Activated naive CD8-positive, alpha-beta T cell treated with anti-CD3 and anti-CD28 coated beads, Interleukin-2, amount 10 ng/mL, durations not matched to agents 7 days and 5 days (primary cell): Measurements from ENCODE around the gene FAM222A. TPM values are rescaled to one million over a fixed set of nuclear protein-coding genes. Genes with fewer than 3 reads are reported as not detected.

Source experiments
- ATAC-seq: fragments of 150-1000 bp; cut with Tn5 transposase; one replicate; pipeline ENCODE4 v1.10.0; 2021; ENCODE audit warnings: low read depth, moderate library complexity
- POLR2A ChIA-PET: fragments of 350-600 bp; sonication (Branson Sonifier 250); formaldehyde crosslinking; loops from one replicate; lab custom pipeline; 2021; ENCODE audit warnings: antibody characterized with exemption; lab: Charles Lee
- DNase-seq: peaks from one replicate; pipeline ENCODE4 v3.0.0; 2021
- H3K27ac Mint-ChIP-seq: one replicate; pipeline ENCODE4 v1.8.0; 2022; ENCODE audit warnings: mild to moderate bottlenecking, mixed read lengths
- H3K27me3 Mint-ChIP-seq: one replicate; pipeline ENCODE4 v1.8.0; 2022; ENCODE audit warnings: mild to moderate bottlenecking, moderate library complexity, mixed read lengths
- H3K36me3 Mint-ChIP-seq: one replicate; pipeline ENCODE4 v1.8.0; 2021; ENCODE audit warnings: mild to moderate bottlenecking, mixed read lengths
- H3K4me1 Mint-ChIP-seq: one replicate; pipeline ENCODE4 v1.8.0; 2021; ENCODE audit warnings: mixed read lengths
- H3K4me3 Mint-ChIP-seq: one replicate; pipeline ENCODE4 v1.8.0; 2022; ENCODE audit warnings: mild to moderate bottlenecking, moderate library complexity, mixed read lengths
- H3K9me3 Mint-ChIP-seq: one replicate; pipeline ENCODE4 v1.8.0; 2021; ENCODE audit warnings: mixed read lengths
- total RNA-seq, 2 experiments: library from RNA; stranded (reverse); gene quantifications; one replicate each; pipeline ENCODE4 v1.2.3, GENCODE V29; 2021

The FAM222A gene
- total RNA-seq, 2 experiments from 2014 or later: 0.96 to 1.1 TPM

GRCh38 chr12:109786799-109787198, 73.2 kb downstream of the FAM222A start:
- Mint-ChIP-seq H3K4me3 (no peak overlapping the region), H3K27ac (no peak overlapping the region), H3K27me3 (no peaks in the 10 kb centered on the region), H3K36me3 (no peaks in the 10 kb centered on the region), H3K4me1 (no peaks in the 10 kb centered on the region), H3K9me3 (no peaks in the 10 kb centered on the region)
- POLR2A ChIA-PET: no interaction called here
- no peak for DNase-seq
- no peak for ATAC-seq

GRCh38 chr12:109789526-109790048, 76.0 kb downstream of the FAM222A start:
- ATAC-seq: no peak
- no peak overlapping the region for H3K27ac Mint-ChIP-seq
- no peaks in the 10 kb centered on the region for H3K4me1 Mint-ChIP-seq
- H3K36me3 Mint-ChIP-seq: no peaks in the 10 kb centered on the region
- H3K27me3 Mint-ChIP-seq: peaks cover 2% of the 10 kb centered on the region
- no peak overlapping the region for H3K4me3 Mint-ChIP-seq
- no peak for DNase-seq
- H3K9me3 Mint-ChIP-seq: no peaks in the 10 kb centered on the region
- POLR2A ChIA-PET: no interaction called here

- Mint-ChIP-seq H3K9me3 (no peaks in the 10 kb centered on the region), H3K27me3 (peaks cover 2% of the 10 kb centered on the region), H3K4me3 (no peak overlapping the region), H3K27ac (no peak overlapping the region), H3K36me3 (no peaks in the 10 kb centered on the region), H3K4me1 (no peaks in the 10 kb centered on the region)
- POLR2A ChIA-PET: no interaction called here
- ATAC-seq (no peak), DNase-seq (no peak)
Observed at GRCh38 chr12:109792992-109793391, 79.4 kb downstream of the FAM222A start.

GRCh38 chr12:109793411-109793810, 79.8 kb downstream of the FAM222A start:
- Mint-ChIP-seq H3K27ac (no peak overlapping the region), H3K4me3 (no peak overlapping the region), H3K36me3 (no peaks in the 10 kb centered on the region), H3K27me3 (peaks cover 4% of the 10 kb centered on the region), H3K4me1 (no peaks in the 10 kb centered on the region), H3K9me3 (no peaks in the 10 kb centered on the region)
- ATAC-seq: no peak
- no peak for DNase-seq
- POLR2A ChIA-PET: no interaction called here

- Mint-ChIP-seq H3K4me3 (no peak overlapping the region), H3K36me3 (no peaks in the 10 kb centered on the region), H3K27ac (no peak overlapping the region), H3K4me1 (no peaks in the 10 kb centered on the region), H3K27me3 (peaks cover 4% of the 10 kb centered on the region), H3K9me3 (no peaks in the 10 kb centered on the region)
- ATAC-seq (no peak), DNase-seq (no peak)
- POLR2A ChIA-PET: no interaction called here
Observed at GRCh38 chr12:109793826-109794501, 80.3 kb downstream of the FAM222A start.

GRCh38 chr12:109795023-109795422, 81.4 kb downstream of the FAM222A start:
- POLR2A ChIA-PET: no interaction called here
- H3K9me3 Mint-ChIP-seq: no peaks in the 10 kb centered on the region
- ATAC-seq (no peak), DNase-seq (no peak)
- H3K4me1 Mint-ChIP-seq: no peaks in the 10 kb centered on the region
- H3K36me3 Mint-ChIP-seq: no peaks in the 10 kb centered on the region
- no peak overlapping the region for H3K4me3 Mint-ChIP-seq
- peaks cover 4% of the 10 kb centered on the region for H3K27me3 Mint-ChIP-seq
- H3K27ac Mint-ChIP-seq: no peak overlapping the region

- no peak for DNase-seq
- Mint-ChIP-seq H3K36me3 (no peaks in the 10 kb centered on the region), H3K27ac (no peak overlapping the region), H3K27me3 (peaks cover 4% of the 10 kb centered on the region), H3K4me1 (no peaks in the 10 kb centered on the region), H3K9me3 (no peaks in the 10 kb centered on the region), H3K4me3 (no peak overlapping the region)
- no peak for ATAC-seq
- POLR2A ChIA-PET: no interaction called here
Observed at GRCh38 chr12:109796057-109796456, 82.4 kb downstream of the FAM222A start.

- Mint-ChIP-seq H3K27ac (no peak overlapping the region), H3K36me3 (no peaks in the 10 kb centered on the region), H3K4me1 (no peaks in the 10 kb centered on the region), H3K27me3 (peaks cover 2% of the 10 kb centered on the region), H3K4me3 (no peak overlapping the region), H3K9me3 (no peaks in the 10 kb centered on the region)
- DNase-seq (no peak), ATAC-seq (no peak)
- POLR2A ChIA-PET: no interaction called here
Observed at GRCh38 chr12:109797905-109798669, 84.5 kb downstream of the FAM222A start.

- Mint-ChIP-seq H3K27ac (no peak overlapping the region), H3K4me1 (no peaks in the 10 kb centered on the region), H3K4me3 (no peak overlapping the region), H3K9me3 (no peaks in the 10 kb centered on the region), H3K36me3 (no peaks in the 10 kb centered on the region), H3K27me3 (peaks cover 2% of the 10 kb centered on the region)
- POLR2A ChIA-PET: no interaction called here
- no peak for ATAC-seq
- no peak for DNase-seq
Observed at GRCh38 chr12:109798691-109799090, 85.1 kb downstream of the FAM222A start.

- POLR2A ChIA-PET: no interaction called here
- Mint-ChIP-seq H3K27ac (no peak overlapping the region), H3K4me1 (peaks cover 2% of the 10 kb centered on the region), H3K27me3 (peaks cover 2% of the 10 kb centered on the region), H3K9me3 (no peaks in the 10 kb centered on the region), H3K4me3 (no peak overlapping the region), H3K36me3 (no peaks in the 10 kb centered on the region)
- ATAC-seq: no peak
- no peak for DNase-seq
Observed at GRCh38 chr12:109800536-109800935, 86.9 kb downstream of the FAM222A start.

- H3K36me3 Mint-ChIP-seq: no peaks in the 10 kb centered on the region
- H3K4me3 Mint-ChIP-seq: no peak overlapping the region
- H3K27ac Mint-ChIP-seq: no peak overlapping the region
Observed at GRCh38 chr12:109802828-109803227, 89.2 kb downstream of the FAM222A start.

GRCh38 chr12:109803678-109804077, 90.1 kb downstream of the FAM222A start:
- Mint-ChIP-seq H3K4me1 (peaks cover 2% of the 10 kb centered on the region), H3K4me3 (no peak overlapping the region), H3K27ac (no peak overlapping the region), H3K36me3 (no peaks in the 10 kb centered on the region), H3K27me3 (no peaks in the 10 kb centered on the region), H3K9me3 (no peaks in the 10 kb centered on the region)
- no peak for ATAC-seq
- no peak for DNase-seq
- POLR2A ChIA-PET: no interaction called here

More at GRCh38 chr12:109802828-109803227, 89.2 kb downstream of the FAM222A start:
- ATAC-seq (no peak), DNase-seq (no peak)
- Mint-ChIP-seq H3K9me3 (no peaks in the 10 kb centered on the region), H3K4me1 (peaks cover 2% of the 10 kb centered on the region), H3K27me3 (peaks cover 2% of the 10 kb centered on the region)
- POLR2A ChIA-PET: no interaction called here

GRCh38 chr12:109804820-109805761, 91.5 kb downstream of the FAM222A start:
- H3K27ac Mint-ChIP-seq: no peak overlapping the region
- H3K4me3 Mint-ChIP-seq: no peak overlapping the region
- H3K9me3 Mint-ChIP-seq: no peaks in the 10 kb centered on the region
- peak; percentile 75 for DNase-seq
- H3K36me3 Mint-ChIP-seq: no peaks in the 10 kb centered on the region
- no peaks in the 10 kb centered on the region for H3K27me3 Mint-ChIP-seq
- POLR2A ChIA-PET: interaction anchor here (0.6 to 1.4 kb wide), 2 partner anchors 40 to 165 kb away, joined by 3 to 7 read pairs; no protein-coding TSS in a partner anchor
- peaks cover 2% of the 10 kb centered on the region for H3K4me1 Mint-ChIP-seq
- peak; percentile 75 for ATAC-seq
